GM23338 (cell line): ENCODE results near the gene FKBP2. TPM values are rescaled to one million over a fixed set of nuclear protein-coding genes. Genes with fewer than 3 reads are reported as not detected.
A peak's percentile ranks its signal among the peaks of the same experiment; 100 is the strongest.

Source experiments
- ATAC-seq: fragments of 200-7000 bp; cut with Tn5 transposase; 3 replicates; pipeline ENCODE4 v1.9.1; 2020
- DNase-seq: peaks from one replicate; pipeline ENCODE4 v3.0.0-alpha.2; 2015; ENCODE audit warnings: low spot score
- H2AFZ ChIP-seq: fragments of 200-600 bp; sonication (generic); 2 replicates; pipeline ENCODE4 v1.8.0; 2016; ENCODE audit warnings: antibody characterized with exemption, mild to moderate bottlenecking, moderate library complexity
- H3F3A ChIP-seq: fragments of 200-600 bp; sonication (generic); replicated peaks from 2 replicates; pipeline ENCODE4 v1.8.0; 2017; ENCODE audit warnings: antibody characterized with exemption, mixed run types, low read depth
- H3K27ac ChIP-seq: fragments of 200-600 bp; sonication (generic); 2 replicates; pipeline ENCODE4 v1.6.1; 2016; ENCODE audit warnings: low read depth
- H3K27me3 ChIP-seq: fragments of 200-600 bp; sonication (generic); 2 replicates; pipeline ENCODE4 v1.8.0; 2016; ENCODE audit warnings: mild to moderate bottlenecking, mixed run types, moderate library complexity; ENCODE audit not compliant: insufficient read depth
- H3K36me3 ChIP-seq: fragments of 200-600 bp; sonication (generic); 2 replicates; pipeline ENCODE4 v1.8.0; 2016; ENCODE audit warnings: mild to moderate bottlenecking; ENCODE audit not compliant: insufficient read depth
- H3K4me1 ChIP-seq: fragments of 200-600 bp; sonication (generic); 2 replicates; pipeline ENCODE4 v1.8.0; 2016; ENCODE audit warnings: mild to moderate bottlenecking, moderate library complexity; ENCODE audit not compliant: insufficient read depth
- H3K4me2 ChIP-seq: fragments of 200-600 bp; sonication (generic); 2 replicates; pipeline ENCODE4 v1.7.1; 2017; ENCODE audit warnings: mixed run types
- H3K4me3 ChIP-seq: fragments of 200-600 bp; sonication (generic); 2 replicates; pipeline ENCODE4 v1.6.1; 2016; ENCODE audit warnings: mixed run types
- H3K79me2 ChIP-seq: fragments of 200-600 bp; sonication (generic); replicated peaks from 2 replicates; pipeline ENCODE4 v1.8.0; 2017; ENCODE audit warnings: mild to moderate bottlenecking; ENCODE audit not compliant: insufficient read depth
- H3K9me2 ChIP-seq: fragments of 200-600 bp; sonication (generic); 2 replicates; pipeline ENCODE4 v1.8.0; 2017; ENCODE audit not compliant: insufficient read depth
- H4K20me1 ChIP-seq: fragments of 200-600 bp; sonication (generic); replicated peaks from 2 replicates; pipeline ENCODE4 v1.8.0; 2017; ENCODE audit warnings: mild to moderate bottlenecking; ENCODE audit not compliant: insufficient read depth
- H3K27ac Mint-ChIP-seq: 2 replicates; pipeline ENCODE4 v1.8.0; 2020; ENCODE audit warnings: inconsistent platforms, mild to moderate bottlenecking, moderate library complexity, mixed read lengths
- H3K27me3 Mint-ChIP-seq: 3 replicates; pipeline ENCODE4 v1.8.0; 2022; ENCODE audit warnings: low read depth, mild to moderate bottlenecking, moderate library complexity, mixed read lengths, inconsistent platforms; ENCODE audit not compliant: insufficient read depth, poor library complexity
- H3K36me3 Mint-ChIP-seq: 3 replicates; pipeline ENCODE4 v1.8.0; 2021; ENCODE audit warnings: low read depth, mild to moderate bottlenecking, inconsistent platforms, moderate library complexity, mixed read lengths
- H3K4me1 Mint-ChIP-seq: 3 replicates; pipeline ENCODE4 v1.8.0; 2020; ENCODE audit warnings: mild to moderate bottlenecking, inconsistent platforms, mixed read lengths
- H3K4me3 Mint-ChIP-seq: 3 replicates; pipeline ENCODE4 v1.8.0; 2021; ENCODE audit warnings: moderate library complexity, mild to moderate bottlenecking, inconsistent platforms, mixed read lengths
- H3K9me3 Mint-ChIP-seq: 3 replicates; pipeline ENCODE4 v1.8.0; 2020; ENCODE audit warnings: moderate library complexity, mild to moderate bottlenecking, inconsistent platforms, mixed read lengths
- CREB1 ChIP-seq: fragments of 250-450 bp; sonication (Bioruptor Pico); IDR thresholded peaks from 2 replicates; pipeline ENCODE4 v1.5.0; 2020; ENCODE audit warnings: low read depth, mild to moderate bottlenecking, moderate library complexity
- CTCF ChIP-seq, 2 experiments: fragments of 200-600 bp in 1 of 2; sonication (generic) in 1 of 2; conservative IDR thresholded peaks; 2 replicates each; pipeline versions ENCODE4 v1.5.1 to v1.6.1; 2016 to 2017; ENCODE audit warnings: antibody characterized with exemption in 2 of 2, low read depth in 2 of 2, mild to moderate bottlenecking in 2 of 2, moderate library complexity in 1 of 2
- ETS1 ChIP-seq: IDR thresholded peaks from 2 replicates; pipeline ENCODE4 v1.6.1; 2016; ENCODE audit warnings: antibody characterized with exemption
- EZH2 ChIP-seq: fragments of 200-600 bp; sonication (generic); IDR thresholded peaks from one replicate; pipeline ENCODE4 v1.8.0; 2017; ENCODE audit warnings: antibody characterized with exemption, mild to moderate bottlenecking, low read depth; ENCODE audit not compliant: unreplicated experiment
- EZH2phosphoT487 ChIP-seq: fragments of 200-600 bp; sonication (generic); IDR thresholded peaks from one replicate; pipeline ENCODE4 v1.8.1; 2018; ENCODE audit warnings: antibody characterized with exemption; ENCODE audit not compliant: unreplicated experiment
- JUNB ChIP-seq: IDR thresholded peaks from one replicate; pipeline ENCODE4 v1.6.1; 2016; ENCODE audit warnings: antibody characterized with exemption; ENCODE audit not compliant: unreplicated experiment
- NANOG ChIP-seq: IDR thresholded peaks from 2 replicates; pipeline ENCODE4 v1.6.1; 2016; ENCODE audit warnings: antibody characterized with exemption, borderline replicate concordance
- POLR2AphosphoS5 ChIP-seq: IDR thresholded peaks from 2 replicates; pipeline ENCODE4 v1.6.1; 2016; ENCODE audit warnings: antibody characterized with exemption, low read depth
- REST ChIP-seq: IDR thresholded peaks from one replicate; pipeline ENCODE4 v1.6.1; 2018; ENCODE audit warnings: antibody characterized with exemption; ENCODE audit not compliant: unreplicated experiment
- STAT1 ChIP-seq: IDR thresholded peaks from one replicate; pipeline ENCODE4 v1.6.1; 2016; ENCODE audit warnings: antibody characterized with exemption; ENCODE audit not compliant: unreplicated experiment
- ZNF114 ChIP-seq: fragments of 250-450 bp; sonication (Bioruptor Pico); IDR thresholded peaks from 2 replicates; pipeline ENCODE4 v1.5.0; 2020; ENCODE audit warnings: mild to moderate bottlenecking, moderate library complexity
- ZNF331 ChIP-seq: fragments of 250-450 bp; sonication (Bioruptor Pico); IDR thresholded peaks from 2 replicates; pipeline ENCODE4 v1.5.0; 2020; ENCODE audit warnings: low read depth, mild to moderate bottlenecking, moderate library complexity
- ZNF462 ChIP-seq: fragments of 250-450 bp; sonication (Bioruptor Pico); IDR thresholded peaks from 2 replicates; pipeline ENCODE4 v1.5.0; 2020; ENCODE audit warnings: mild to moderate bottlenecking, moderate library complexity
- polyA plus RNA-seq: library from polyadenylated mRNA; unstranded; fragments of >200 nt; fragmentation: Nextera tagmentation; extraction: Ambion mirVana; gene quantifications from 2 replicates; pipeline ENCODE4 v1.2.1, GENCODE V29; 2016
- total RNA-seq: library from RNA; depleted of rRNA; stranded (reverse); fragments of >200 nt; shearing (Covaris generic); gene quantifications from 2 replicates; pipeline ENCODE4 v1.2.3, GENCODE V29; 2014

The FKBP2 gene
- total and polyA plus RNA-seq, 2 experiments from 2014 or later: 31.4 to 201 TPM

GRCh38 chr11:64263947-64264317, 23.0 kb downstream of the FKBP2 start:
- ATAC-seq: no peak
- Mint-ChIP-seq H3K27me3 (peaks cover 10% of the 10 kb centered on the region), H3K9me3 (no peaks in the 10 kb centered on the region; the same call in 2 of the 3 replicates), H3K4me3 (no peak overlapping the region), H3K4me1 (peaks cover 17% of the 10 kb centered on the region), H3K27ac (no peak overlapping the region), H3K36me3 (peaks cover 72% of the 10 kb centered on the region)
- 0 out of 2 replicates have a peak overlapping the region, but pooled peaks have one; percentile 32 for H3K27ac ChIP-seq
- no peak overlapping the region for H3K4me2 ChIP-seq
- H4K20me1 ChIP-seq: 0 out of 2 replicates have a peak, but pooled peaks cover 4% of the 10 kb centered on the region
- H2AFZ ChIP-seq: no peak overlapping the region
- TF ChIP-seq EZH2 (no peak), CTCF (conservative IDR thresholded peaks at IDR 0.05; ENCODE audit: low read depth in 2 of 2) (no peak), EZH2phosphoT487 (no peak), ETS1 (no peak), REST (no peak), NANOG (no peak), JUNB (no peak), ZNF462 (CRISPR knock-in tag) (no peak), STAT1 (no peak), ZNF114 (CRISPR knock-in tag) (no peak), ZNF331 (CRISPR knock-in tag) (no peak), POLR2AphosphoS5 (no peak), CREB1 (no peak)
- no peaks in the 10 kb centered on the region for H3K79me2 ChIP-seq
- H3K4me1 ChIP-seq: 0 out of 2 replicates have a peak, but pooled peaks cover 8% of the 10 kb centered on the region
- DNase-seq: no peak
- no peaks in the 10 kb centered on the region for H3K9me2 ChIP-seq
- no peaks in the 10 kb centered on the region for H3K27me3 ChIP-seq
- peaks cover 6% of the 10 kb centered on the region for H3K36me3 ChIP-seq
- no peak overlapping the region for H3K4me3 ChIP-seq
- H3F3A ChIP-seq: peaks cover 12% of the 10 kb centered on the region; the same call in 1 of the 2 replicates
